Bronchial epithelial cell (primary cell): Measurements from ENCODE around the gene MAP2K4. TPM values are rescaled to one million over a fixed set of nuclear protein-coding genes. Genes with fewer than 3 reads are reported as not detected.

Source experiments
- DNase-seq: peaks from one replicate; pipeline ENCODE4 v3.0.0-alpha.2; 2010; ENCODE audit warnings: low read depth
- FAIRE-seq: peaks from 2 replicates; lab custom pipeline; 2011; peaks lifted over from hg19 to GRCh38; lab: Jason Lieb, UNC
- H3K27me3 ChIP-seq: 2 replicates; pipeline ENCODE4 v1.5.1; 2011; ENCODE audit warnings: low read length; ENCODE audit not compliant: control insufficient read depth, insufficient read depth
- H3K36me3 ChIP-seq: 2 replicates; pipeline ENCODE4 v1.5.1; 2011; ENCODE audit warnings: low read length; ENCODE audit not compliant: control insufficient read depth, insufficient read depth
- H3K4me3 ChIP-seq: 2 replicates; pipeline ENCODE4 v1.5.1; 2011; ENCODE audit warnings: mild to moderate bottlenecking, low read depth, low read length, control low read depth
- CTCF ChIP-seq: IDR thresholded peaks from 2 replicates; pipeline ENCODE4 v1.5.1; 2011; ENCODE audit warnings: mild to moderate bottlenecking, moderate library complexity, low read length, control low read depth, inconsistent platforms; ENCODE audit not compliant: insufficient read depth, severe bottlenecking
- total RNA-seq: library from RNA; depleted of rRNA; stranded (reverse); fragments of >200 nt; gene quantifications from 2 replicates; pipeline ENCODE4 v1.2.1, GENCODE V29; 2014

Gene MAP2K4
- total RNA-seq, 1 donor from 2014 or later, result 27.9 TPM

- TF ChIP-seq CTCF, result no peak
- no peaks in the 10 kb centered on the region for H3K27me3 ChIP-seq
- peaks cover 10% of the 10 kb centered on the region for H3K36me3 ChIP-seq
- H3K4me3 ChIP-seq, result no peak overlapping the region
- no peak for FAIRE-seq
- no peak for DNase-seq
Measured at GRCh38 chr17:12127667-12128066, 107.0 kb downstream of the MAP2K4 start.

DNA sequence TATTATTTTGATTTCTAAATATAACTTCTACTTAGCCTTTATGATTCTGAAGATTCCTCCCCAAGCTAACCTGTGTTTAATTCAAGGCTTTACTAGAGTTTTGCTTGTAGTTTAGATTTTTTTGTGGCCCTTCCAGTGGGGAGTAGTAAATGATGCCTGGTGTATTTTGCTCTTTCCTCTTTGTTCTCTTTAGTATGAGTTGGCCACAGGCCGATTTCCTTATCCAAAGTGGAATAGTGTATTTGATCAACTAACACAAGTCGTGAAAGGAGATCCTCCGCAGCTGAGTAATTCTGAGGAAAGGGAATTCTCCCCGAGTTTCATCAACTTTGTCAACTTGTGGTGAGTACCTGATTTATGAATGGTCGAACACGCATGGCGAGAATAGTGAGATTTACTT is 108.3 kb downstream of the MAP2K4 start:
- peak; percentile 86 for FAIRE-seq
- peaks cover 10% of the 10 kb centered on the region for H3K36me3 ChIP-seq
- TF ChIP-seq CTCF, result no peak
- no peaks in the 10 kb centered on the region for H3K27me3 ChIP-seq
- DNase-seq, result no peak
- no peak overlapping the region for H3K4me3 ChIP-seq

DNA sequence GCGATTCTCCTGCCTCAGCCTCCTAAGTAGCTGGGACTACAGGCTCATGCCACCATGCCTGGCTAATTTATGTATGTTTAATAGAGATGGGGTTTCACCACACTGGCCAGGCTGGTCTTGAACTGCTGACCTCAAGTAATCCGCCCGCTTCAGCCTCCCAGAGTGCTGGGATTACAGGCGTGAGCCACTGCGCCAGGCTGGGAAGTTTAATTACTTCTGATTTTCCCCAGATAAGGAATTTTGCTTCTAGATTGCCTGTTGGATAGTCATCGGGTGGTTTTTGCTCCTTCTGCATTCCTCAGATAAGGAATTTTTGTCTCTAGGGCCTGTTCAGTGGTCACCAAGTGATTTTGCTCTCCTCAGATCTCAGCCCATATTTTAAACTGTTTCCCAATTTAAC is 112.5 kb downstream of the MAP2K4 start:
- Histone ChIP-seq H3K36me3 (peaks cover 3% of the 10 kb centered on the region), H3K4me3 (no peak overlapping the region), H3K27me3 (no peaks in the 10 kb centered on the region)
- DNase-seq (no peak), FAIRE-seq (no peak)
- TF ChIP-seq CTCF, result no peak

- no peak for TF ChIP-seq CTCF
- H3K4me3 ChIP-seq, result no peak overlapping the region
- H3K27me3 ChIP-seq, result no peaks in the 10 kb centered on the region
- H3K36me3 ChIP-seq, result peaks cover 3% of the 10 kb centered on the region
- FAIRE-seq (no peak), DNase-seq (no peak)
Measured at GRCh38 chr17:12134101-12134500, 113.4 kb downstream of the MAP2K4 start.

DNA sequence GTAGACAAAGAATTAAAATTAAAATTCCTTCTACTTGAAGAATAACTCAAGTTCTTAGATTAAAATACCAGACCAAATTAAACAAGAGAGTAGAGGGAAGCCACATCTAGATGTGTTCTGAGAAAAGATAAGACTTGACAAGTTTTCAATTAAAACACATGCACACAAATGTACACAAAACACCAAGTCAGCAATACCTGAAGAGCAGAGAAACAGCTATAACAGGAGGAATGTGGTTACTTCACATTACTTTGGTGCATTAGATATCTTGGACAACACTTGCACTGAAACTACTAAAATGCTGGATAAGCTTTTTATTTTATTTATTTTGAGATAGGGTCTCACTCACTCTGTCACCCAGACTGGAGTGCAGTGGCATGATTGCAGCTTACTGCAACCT is 113.9 kb downstream of the MAP2K4 start:
- TF ChIP-seq CTCF, result no peak
- H3K36me3 ChIP-seq, result peaks cover 1% of the 10 kb centered on the region
- H3K4me3 ChIP-seq, result no peak overlapping the region
- FAIRE-seq, result no peak
- H3K27me3 ChIP-seq, result no peaks in the 10 kb centered on the region
- no peak for DNase-seq

DNA sequence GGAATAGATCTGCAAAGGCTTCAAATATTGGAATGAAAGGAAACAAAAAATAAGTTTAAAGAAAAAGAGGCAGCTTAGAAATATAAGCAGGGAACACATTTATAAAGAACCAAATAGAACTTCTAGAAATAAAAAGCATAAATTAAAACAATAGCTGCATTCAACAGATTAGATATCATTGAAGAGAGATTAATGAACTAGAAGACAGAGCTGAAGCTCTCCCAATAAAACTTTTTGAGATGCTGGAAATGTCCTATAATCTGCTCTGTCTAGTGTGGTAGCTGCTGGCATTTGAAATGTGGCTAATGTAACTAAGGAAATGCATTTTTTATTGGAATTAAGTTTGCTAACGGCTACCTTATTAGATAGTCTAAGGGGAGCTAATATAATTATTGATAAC is 115.6 kb downstream of the MAP2K4 start:
- no peak overlapping the region for H3K4me3 ChIP-seq
- peaks cover 1% of the 10 kb centered on the region for H3K36me3 ChIP-seq
- FAIRE-seq (no peak), DNase-seq (no peak)
- no peaks in the 10 kb centered on the region for H3K27me3 ChIP-seq
- no peak for TF ChIP-seq CTCF
